Large intestine (tissue), 3 donors: ENCODE results near the gene CADM3. TPM values are rescaled to one million over a fixed set of nuclear protein-coding genes. Genes with fewer than 3 reads are reported as not detected.

Experiments used
- DNase-seq, 2 donors: peaks; one replicate each; pipeline versions ENCODE4 v3.0.0 to v3.0.0-alpha.2; 2013
- H3K27ac ChIP-seq: one replicate; pipeline ENCODE4 v1.5.1; 2013; ENCODE audit warnings: low read length
- H3K27me3 ChIP-seq: 2 replicates; pipeline ENCODE4 v1.6.1; 2013; ENCODE audit warnings: low read length; ENCODE audit not compliant: control insufficient read depth, insufficient read depth
- H3K36me3 ChIP-seq: 2 replicates; pipeline ENCODE4 v1.6.1; 2013; ENCODE audit warnings: low read length; ENCODE audit not compliant: control insufficient read depth, insufficient read depth
- H3K4me1 ChIP-seq: one replicate; pipeline ENCODE4 v1.6.1; 2013; ENCODE audit warnings: low read length; ENCODE audit not compliant: control insufficient read depth, insufficient read depth
- H3K4me3 ChIP-seq: one replicate; pipeline ENCODE4 v1.5.1; 2013; ENCODE audit warnings: low read length
- H3K9me3 ChIP-seq: one replicate; pipeline ENCODE4 v1.6.1; 2013; ENCODE audit warnings: mild to moderate bottlenecking, low read depth, low read length, moderate library complexity; ENCODE audit not compliant: control insufficient read depth
- WGBS: methylation state at CpG from one replicate; pipeline ENCODE4 v1.1.5; 2013; ENCODE audit warnings: low lambda C conversion rate; ENCODE audit not compliant: insufficient coverage; 5-methylcytosine and 5-hydroxymethylcytosine counted together
- polyA plus RNA-seq: library from polyadenylated mRNA; unstranded; fragments of 120-200 nt; gene quantifications from one replicate; pipeline ENCODE4 v1.2.1, GENCODE V29; 2013

CADM3 gene
- polyA plus RNA-seq, 1 donor: 14.5 TPM

- no peak for DNase-seq
- H3K4me1 ChIP-seq: no peaks in the 10 kb centered on the region
- no peaks in the 10 kb centered on the region for H3K27me3 ChIP-seq
- H3K9me3 ChIP-seq: no peaks in the 10 kb centered on the region
- 67% methylated on average over 1 of the region's 5 CpGs for WGBS
- H3K4me3 ChIP-seq: no peak overlapping the region
- H3K27ac ChIP-seq: no peak overlapping the region
- no peaks in the 10 kb centered on the region for H3K36me3 ChIP-seq
Measured at GRCh38 chr1:159222075-159222865, 50.9 kb downstream of the CADM3 start.

DNA sequence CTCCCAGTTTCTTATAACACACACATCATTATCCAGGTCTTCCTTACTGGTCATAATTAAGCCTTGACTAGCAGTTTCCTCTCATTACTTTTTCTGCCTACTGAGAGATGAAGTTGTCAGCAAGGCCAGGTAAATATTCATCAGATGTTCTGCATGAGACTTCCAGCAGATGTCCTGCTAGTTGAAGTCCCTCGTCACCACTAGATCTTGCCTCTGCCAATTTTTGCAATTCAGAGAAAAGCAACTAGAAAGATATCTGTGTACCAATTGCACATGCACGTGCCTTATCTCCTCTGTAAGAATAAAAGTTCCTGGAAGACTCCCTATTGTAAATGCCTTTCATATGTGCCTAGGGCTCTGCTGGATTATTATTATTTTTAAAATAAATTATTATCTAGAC, 51.6 kb downstream of the CADM3 start:
- DNase-seq: no peak
- H3K27me3 ChIP-seq: no peaks in the 10 kb centered on the region
- H3K27ac ChIP-seq: no peak overlapping the region
- no peaks in the 10 kb centered on the region for H3K4me1 ChIP-seq
- no CpG with 5 or more reads among the region's 2 CpGs for WGBS
- no peaks in the 10 kb centered on the region for H3K9me3 ChIP-seq
- H3K4me3 ChIP-seq: no peak overlapping the region
- no peaks in the 10 kb centered on the region for H3K36me3 ChIP-seq

DNA sequence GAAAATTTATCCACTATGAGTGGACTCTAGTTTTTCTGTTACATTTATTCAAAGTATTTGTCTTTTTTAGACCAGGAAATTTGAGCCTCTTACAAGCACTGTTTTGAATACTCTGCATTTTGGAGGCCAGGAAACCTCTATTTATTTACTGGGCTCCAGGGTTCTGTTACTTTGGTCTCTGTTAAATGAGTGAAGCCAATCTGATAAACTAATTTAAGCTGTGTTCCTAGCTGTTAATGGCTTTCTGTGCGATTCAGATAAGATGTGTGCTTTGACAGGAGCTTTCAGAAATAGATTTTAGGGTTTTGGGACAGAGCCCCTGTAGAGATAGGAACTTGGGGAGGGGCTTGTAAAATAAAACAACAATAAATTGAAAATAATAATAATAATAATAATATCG, 57.1 kb downstream of the CADM3 start:
- Histone ChIP-seq H3K4me1 (no peaks in the 10 kb centered on the region), H3K27me3 (no peaks in the 10 kb centered on the region), H3K4me3 (no peak overlapping the region), H3K36me3 (no peaks in the 10 kb centered on the region), H3K9me3 (no peaks in the 10 kb centered on the region), H3K27ac (no peak overlapping the region)
- WGBS: no CpG with 5 or more reads among the region's 2 CpGs
- no peak for DNase-seq

DNA sequence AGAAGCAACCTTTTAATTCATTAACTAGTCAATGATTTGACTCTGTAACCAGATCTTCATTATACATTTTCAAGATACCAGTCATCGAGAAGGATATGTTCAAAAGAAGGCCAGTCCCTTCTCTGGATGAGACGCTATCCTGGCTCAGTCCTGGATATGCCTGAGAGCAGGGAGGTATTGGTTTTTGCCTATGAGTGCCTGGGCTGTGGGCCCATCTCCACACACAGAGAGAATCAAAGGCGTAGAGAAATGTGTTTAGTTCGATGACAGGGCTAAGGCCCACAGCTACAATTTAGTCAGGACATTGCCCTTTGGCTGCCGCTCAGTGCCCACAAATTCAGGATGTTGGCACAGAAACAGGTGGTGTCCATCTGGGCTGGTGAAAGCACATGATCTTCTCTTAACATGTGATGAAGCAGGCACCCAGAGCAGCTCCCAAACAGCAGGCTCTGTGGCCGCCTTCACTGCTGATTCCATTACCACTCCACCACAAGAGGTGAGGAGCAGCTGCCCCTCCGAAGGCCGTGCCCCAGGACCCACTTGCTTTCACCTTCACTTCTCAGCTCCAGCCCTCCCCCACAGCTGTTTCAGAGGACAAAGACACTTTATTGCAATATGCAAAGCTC, 58.0 kb downstream of the CADM3 start:
- H3K27me3 ChIP-seq: no peaks in the 10 kb centered on the region
- DNase-seq: no peak
- H3K36me3 ChIP-seq: no peaks in the 10 kb centered on the region
- no peaks in the 10 kb centered on the region for H3K4me1 ChIP-seq
- no CpG with 5 or more reads among the region's 8 CpGs for WGBS
- H3K4me3 ChIP-seq: no peak overlapping the region
- H3K27ac ChIP-seq: no peak overlapping the region
- H3K9me3 ChIP-seq: no peaks in the 10 kb centered on the region

GRCh38 chr1:159229896-159230295, 58.5 kb downstream of the CADM3 start:
- Histone ChIP-seq H3K4me1 (no peaks in the 10 kb centered on the region), H3K27ac (no peak overlapping the region), H3K4me3 (no peak overlapping the region), H3K27me3 (no peaks in the 10 kb centered on the region), H3K9me3 (no peaks in the 10 kb centered on the region), H3K36me3 (no peaks in the 10 kb centered on the region)
- WGBS: 0% methylated on average over 1 of the region's 1 CpG
- DNase-seq: peak in 1 of 2 donors; percentile 65

GRCh38 chr1:159239551-159240220, 68.3 kb downstream of the CADM3 start:
- Histone ChIP-seq H3K4me3 (no peak overlapping the region), H3K9me3 (no peaks in the 10 kb centered on the region), H3K27me3 (no peaks in the 10 kb centered on the region), H3K36me3 (no peaks in the 10 kb centered on the region), H3K4me1 (no peaks in the 10 kb centered on the region), H3K27ac (no peak overlapping the region)
- 93% methylated on average over 2 of the region's 4 CpGs for WGBS
- no peak for DNase-seq

GRCh38 chr1:159247266-159247665, 75.9 kb downstream of the CADM3 start:
- no peaks in the 10 kb centered on the region for H3K36me3 ChIP-seq
- H3K4me3 ChIP-seq: no peak overlapping the region
- H3K4me1 ChIP-seq: no peaks in the 10 kb centered on the region
- no peak overlapping the region for H3K27ac ChIP-seq
- no peaks in the 10 kb centered on the region for H3K9me3 ChIP-seq
- no CpG with 5 or more reads among the region's 3 CpGs for WGBS
- no peaks in the 10 kb centered on the region for H3K27me3 ChIP-seq
- DNase-seq: no peak

DNA sequence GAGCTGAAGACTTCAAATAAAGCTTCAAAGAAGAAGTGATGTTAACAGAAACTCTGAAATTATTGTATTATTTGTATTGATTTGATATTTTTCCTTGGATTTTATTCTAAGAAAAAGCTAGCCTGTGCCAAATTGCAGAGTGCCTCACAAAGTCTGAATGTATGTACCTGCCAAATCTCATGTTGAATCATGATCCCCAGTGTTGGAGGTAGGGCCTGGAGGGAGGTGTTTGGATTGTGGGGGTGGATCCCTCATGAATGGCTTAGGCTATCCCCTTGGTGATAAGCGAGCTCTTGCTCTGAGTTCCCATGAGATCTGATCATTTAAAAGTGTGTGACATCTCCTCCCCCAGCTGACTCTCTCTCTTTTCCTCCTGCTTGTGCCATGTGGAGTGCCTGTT, 76.9 kb downstream of the CADM3 start:
- H3K4me3 ChIP-seq: no peak overlapping the region
- no peaks in the 10 kb centered on the region for H3K27me3 ChIP-seq
- DNase-seq: no peak
- no peaks in the 10 kb centered on the region for H3K9me3 ChIP-seq
- H3K36me3 ChIP-seq: no peaks in the 10 kb centered on the region
- H3K4me1 ChIP-seq: no peaks in the 10 kb centered on the region
- no CpG with 5 or more reads among the region's 1 CpG for WGBS
- no peak overlapping the region for H3K27ac ChIP-seq

GRCh38 chr1:159250638-159251216, 79.3 kb downstream of the CADM3 start:
- Histone ChIP-seq H3K27me3 (no peaks in the 10 kb centered on the region), H3K36me3 (no peaks in the 10 kb centered on the region), H3K9me3 (no peaks in the 10 kb centered on the region), H3K4me1 (no peaks in the 10 kb centered on the region), H3K27ac (no peak overlapping the region), H3K4me3 (no peak overlapping the region)
- no peak for DNase-seq
- WGBS: 100% methylated on average over 1 of the region's 8 CpGs
